Thyroid gland (tissue), 4 donors: ENCODE data around the gene VWA1.

Source experiments
- POLR2A ChIP-seq, 2 donors: fragments of 450-650 bp; IDR thresholded peaks; one replicate each; pipeline ENCODE4 v1.6.1; 2017; ENCODE audit warnings: antibody characterized with exemption in 2 of 2, mild to moderate bottlenecking in 2 of 2, moderate library complexity in 1 of 2
- TF ChIP-seq, protein P1 (sequence below), 6 experiments: fragments of 200-600 bp in 3 of 6; fragments of 450-650 bp in 3 of 6; sonication (generic) in 3 of 6; IDR thresholded peaks; one replicate each; pipeline ENCODE4 v1.5.1; 2016 to 2019; ENCODE audit warnings: antibody characterized with exemption in 6 of 6, mild to moderate bottlenecking in 2 of 6, inconsistent platforms in 1 of 6, moderate library complexity in 1 of 6

DNA sequence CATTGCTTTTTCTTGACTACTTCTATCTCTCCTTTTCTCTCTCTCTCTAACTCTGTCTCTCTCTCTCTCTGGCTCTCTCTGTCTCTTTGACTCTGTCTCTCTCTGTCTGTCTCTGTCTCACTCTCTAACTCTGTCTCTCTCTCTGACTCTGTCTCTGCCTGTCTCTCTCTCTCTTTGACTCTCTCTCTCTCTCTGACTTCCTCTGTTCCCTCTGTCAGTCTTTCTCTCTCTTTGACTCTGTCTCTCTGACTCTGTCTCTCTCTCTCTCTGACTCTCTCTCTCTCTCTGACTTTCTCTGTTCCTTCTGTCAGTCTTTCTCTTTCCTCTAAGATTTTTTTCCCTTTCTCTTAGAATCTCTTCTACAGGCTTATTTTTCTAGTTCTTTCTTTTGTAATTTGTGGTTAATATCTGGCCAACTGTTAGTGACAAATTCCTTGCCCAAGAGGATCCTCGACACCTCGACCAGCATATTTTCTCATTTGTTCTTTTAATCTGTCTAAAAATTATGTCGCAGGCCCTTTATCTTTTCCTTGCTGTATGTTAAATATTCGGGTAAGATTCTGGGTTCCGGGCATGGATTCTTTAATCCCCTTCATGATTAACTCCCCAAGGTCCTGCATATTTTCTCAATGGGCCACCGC, 13.7 kb downstream of the VWA1 start, which contains the start of gene ATAD3C:
- TF ChIP-seq, protein P1, sequence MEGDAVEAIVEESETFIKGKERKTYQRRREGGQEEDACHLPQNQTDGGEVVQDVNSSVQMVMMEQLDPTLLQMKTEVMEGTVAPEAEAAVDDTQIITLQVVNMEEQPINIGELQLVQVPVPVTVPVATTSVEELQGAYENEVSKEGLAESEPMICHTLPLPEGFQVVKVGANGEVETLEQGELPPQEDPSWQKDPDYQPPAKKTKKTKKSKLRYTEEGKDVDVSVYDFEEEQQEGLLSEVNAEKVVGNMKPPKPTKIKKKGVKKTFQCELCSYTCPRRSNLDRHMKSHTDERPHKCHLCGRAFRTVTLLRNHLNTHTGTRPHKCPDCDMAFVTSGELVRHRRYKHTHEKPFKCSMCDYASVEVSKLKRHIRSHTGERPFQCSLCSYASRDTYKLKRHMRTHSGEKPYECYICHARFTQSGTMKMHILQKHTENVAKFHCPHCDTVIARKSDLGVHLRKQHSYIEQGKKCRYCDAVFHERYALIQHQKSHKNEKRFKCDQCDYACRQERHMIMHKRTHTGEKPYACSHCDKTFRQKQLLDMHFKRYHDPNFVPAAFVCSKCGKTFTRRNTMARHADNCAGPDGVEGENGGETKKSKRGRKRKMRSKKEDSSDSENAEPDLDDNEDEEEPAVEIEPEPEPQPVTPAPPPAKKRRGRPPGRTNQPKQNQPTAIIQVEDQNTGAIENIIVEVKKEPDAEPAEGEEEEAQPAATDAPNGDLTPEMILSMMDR (IDR thresholded peaks at IDR 0.05): no peak
- TF ChIP-seq POLR2A (IDR thresholded peaks at IDR 0.05): no peak
